ENCODE results near the gene SNX18.

SNX18 gene

GRCh38 chr5:54537725-54538124 is 20.2 kb downstream of the SNX18 start:
- TF ChIP-seq CTCF (IDR thresholded peaks at IDR 0.05; ENCODE audit: low read depth, low read length) = no peak
- no peak overlapping the region for H3K4me3 ChIP-seq (ENCODE audit: low read depth, low read length)
- DNase-seq (ENCODE audit: low read depth, low spot score) = no peak
- in situ Hi-C loops (cut with HindIII; ENCODE audit: low sequenced_read_pairs) = no loop called here

GRCh38 chr5:54538156-54538555 is 20.6 kb downstream of the SNX18 start:
- in situ Hi-C loops (cut with HindIII; ENCODE audit: low sequenced_read_pairs) = no loop called here
- no peak for TF ChIP-seq CTCF (IDR thresholded peaks at IDR 0.05; ENCODE audit: low read depth, low read length)
- no peak overlapping the region for H3K4me3 ChIP-seq (ENCODE audit: low read depth, low read length)
- no peak for DNase-seq (ENCODE audit: low read depth, low spot score)

- TF ChIP-seq CTCF (IDR thresholded peaks at IDR 0.05; ENCODE audit: low read depth, low read length) = no peak
- DNase-seq (ENCODE audit: low read depth, low spot score) = no peak
- in situ Hi-C loops (cut with HindIII; ENCODE audit: low sequenced_read_pairs) = no loop called here
These were observed 21.4 kb downstream of the SNX18 start for GRCh38 chr5:54539001-54539400.

GRCh38 chr5:54540286-54540685 is 22.7 kb downstream of the SNX18 start:
- no peak overlapping the region for H3K4me3 ChIP-seq (ENCODE audit: low read depth, low read length)
- TF ChIP-seq CTCF (IDR thresholded peaks at IDR 0.05; ENCODE audit: low read depth, low read length) = no peak
- in situ Hi-C loops (cut with HindIII; ENCODE audit: low sequenced_read_pairs) = no loop called here
- DNase-seq (ENCODE audit: low read depth, low spot score) = no peak

More at GRCh38 chr5:54539001-54539400, 21.4 kb downstream of the SNX18 start:
- H3K4me3 ChIP-seq (ENCODE audit: low read depth, low read length) = no peak overlapping the region

DNA sequence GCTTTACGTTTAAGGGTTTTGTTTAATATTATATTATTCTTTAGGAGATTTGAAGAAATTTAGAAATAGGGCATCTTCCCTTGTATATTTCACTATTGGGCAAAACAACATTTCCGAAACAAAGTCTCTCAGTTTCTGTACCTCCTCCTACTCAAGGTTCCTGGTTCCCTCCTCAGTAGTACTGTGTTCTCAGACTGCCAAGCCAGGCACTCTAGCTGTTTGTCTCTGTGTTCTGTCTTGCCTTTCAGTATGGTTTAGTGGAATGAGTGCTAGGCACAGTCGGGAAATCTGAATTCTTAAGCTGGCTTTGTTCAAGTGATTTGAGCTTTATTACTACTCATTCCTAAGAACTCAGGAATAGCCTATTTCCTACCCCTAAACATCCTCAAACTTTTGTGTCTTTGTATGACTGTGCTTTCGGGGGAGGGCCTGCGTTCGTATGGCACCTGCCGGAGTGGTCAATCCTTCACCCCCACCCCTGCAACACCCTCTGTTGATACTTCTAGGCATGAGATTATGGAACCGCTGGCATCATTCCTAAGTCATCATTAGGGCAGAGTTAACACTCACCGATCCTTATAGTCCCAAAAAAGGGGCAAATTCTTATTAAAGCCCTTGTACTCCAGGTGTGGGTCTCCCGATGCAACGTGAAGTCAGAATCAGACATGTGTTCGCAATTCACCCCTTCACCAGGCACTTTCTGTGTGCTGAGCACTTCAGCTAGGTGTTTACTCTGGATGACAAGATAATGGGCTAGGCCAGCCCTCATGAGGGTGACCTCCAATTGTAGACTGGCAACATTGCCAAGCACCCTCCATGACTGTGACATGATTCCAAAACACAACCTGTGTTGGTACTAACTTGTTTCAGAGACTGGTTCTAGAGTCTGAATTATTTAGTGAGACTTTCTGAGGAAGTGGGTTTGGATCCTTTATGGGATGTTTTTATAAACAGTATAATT is 24.5 kb downstream of the SNX18 start:
- no peak for TF ChIP-seq CTCF (IDR thresholded peaks at IDR 0.05; ENCODE audit: low read depth, low read length)
- DNase-seq (ENCODE audit: low read depth, low spot score) = no peak
- in situ Hi-C loops (cut with HindIII; ENCODE audit: low sequenced_read_pairs) = no loop called here
- H3K4me3 ChIP-seq (ENCODE audit: low read depth, low read length) = no peak overlapping the region

DNA sequence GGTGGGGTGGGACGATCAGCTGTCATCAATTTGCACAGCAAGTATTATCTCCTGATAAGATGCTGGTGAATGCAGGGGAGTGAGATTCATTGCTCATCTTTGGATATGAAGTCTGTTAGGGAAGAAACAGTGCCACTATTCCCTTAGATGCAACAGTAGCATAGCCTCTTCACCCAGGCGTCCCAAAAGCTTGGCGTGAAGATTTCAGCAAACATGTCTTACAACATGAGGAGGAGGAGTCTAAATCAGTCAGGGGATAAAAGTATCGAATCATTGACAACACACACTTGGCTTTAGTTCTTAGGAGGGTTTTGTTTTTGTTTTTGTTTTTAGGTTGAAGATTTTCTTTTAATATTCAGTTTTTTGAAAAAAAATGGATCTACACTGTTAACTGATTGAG is 26.5 kb downstream of the SNX18 start:
- DNase-seq (ENCODE audit: low read depth, low spot score) = no peak
- TF ChIP-seq CTCF (IDR thresholded peaks at IDR 0.05; ENCODE audit: low read depth, low read length) = no peak
- in situ Hi-C loops (cut with HindIII; ENCODE audit: low sequenced_read_pairs) = no loop called here
- H3K4me3 ChIP-seq (ENCODE audit: low read depth, low read length) = no peak overlapping the region
